Measurements from ENCODE around the gene PDE1C.
"Not testable (repeated sequence)": the region's sequence is repeated elsewhere in the genome, so short reads cannot be mapped to it uniquely, and the experiment has no call there.

PDE1C gene

DNA sequence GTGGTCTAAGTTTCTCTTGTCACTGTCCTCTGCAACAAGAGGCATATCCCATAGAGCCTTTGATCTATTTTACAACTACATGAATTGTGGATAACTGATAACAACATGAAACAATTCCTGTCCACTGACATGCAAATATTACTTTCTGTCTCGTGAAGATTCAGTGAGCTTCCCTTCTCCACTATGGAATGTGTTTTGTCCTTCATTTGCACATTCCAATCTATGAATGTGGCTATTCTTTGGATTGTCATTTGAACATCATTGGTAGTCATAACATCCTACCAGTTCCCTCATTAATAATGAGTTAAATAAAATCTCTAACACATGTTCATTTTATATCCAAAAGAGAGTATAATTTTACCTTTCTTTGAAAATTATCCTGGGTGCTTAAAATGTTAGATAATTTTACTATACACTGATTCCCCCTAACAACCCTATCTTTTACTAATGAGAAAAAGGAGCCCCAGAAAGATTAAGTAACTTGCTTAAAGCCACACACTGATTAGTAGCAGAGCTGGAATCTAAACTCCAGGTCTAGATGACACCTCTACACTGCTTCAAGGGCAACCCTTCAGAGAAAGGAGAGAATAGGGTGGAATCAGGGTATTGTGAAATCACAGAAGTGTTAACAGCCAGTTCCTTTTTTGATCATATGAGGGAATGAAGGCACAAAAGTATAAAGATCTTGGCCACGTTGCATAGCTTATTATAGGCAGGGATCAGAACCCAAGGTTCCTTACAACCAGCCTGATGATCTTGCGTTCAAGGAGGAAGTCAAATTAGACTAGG is 39.1 kb downstream of the PDE1C start:
- no peak overlapping the region for H3K27ac ChIP-seq (ENCODE audit: low read length)
- no peaks in the 10 kb centered on the region for H3K4me1 ChIP-seq (ENCODE audit: control insufficient read depth, insufficient read depth, low read length)
- no peaks in the 10 kb centered on the region for H3K9me3 ChIP-seq (ENCODE audit: control insufficient read depth, insufficient read depth, low read length)
- no peak overlapping the region for H3K4me3 ChIP-seq (ENCODE audit: low read length)
- H3K27me3 ChIP-seq (ENCODE audit: control insufficient read depth, insufficient read depth, low read length): no peaks in the 10 kb centered on the region
- no peak for DNase-seq (ENCODE audit: low read depth, low spot score)
- H3K36me3 ChIP-seq (ENCODE audit: control insufficient read depth, insufficient read depth, low read length): no peaks in the 10 kb centered on the region
- WGBS (ENCODE audit: insufficient coverage, insufficient read length): no CpG with 5 or more reads among the region's 3 CpGs

- no peak for DNase-seq (ENCODE audit: low read depth, low spot score)
- no peaks in the 10 kb centered on the region for H3K9me3 ChIP-seq (ENCODE audit: control insufficient read depth, insufficient read depth, low read length)
- no peak overlapping the region for H3K4me3 ChIP-seq (ENCODE audit: low read length)
- H3K36me3 ChIP-seq (ENCODE audit: control insufficient read depth, insufficient read depth, low read length): no peaks in the 10 kb centered on the region
- no peak overlapping the region for H3K27ac ChIP-seq (ENCODE audit: low read length)
- no peaks in the 10 kb centered on the region for H3K27me3 ChIP-seq (ENCODE audit: control insufficient read depth, insufficient read depth, low read length)
- H3K4me1 ChIP-seq (ENCODE audit: control insufficient read depth, insufficient read depth, low read length): no peaks in the 10 kb centered on the region
- WGBS (ENCODE audit: insufficient coverage, insufficient read length): no CpG with 5 or more reads among the region's 5 CpGs
Measured at GRCh38 chr7:32026083-32026425, 44.2 kb downstream of the PDE1C start.

GRCh38 chr7:32025381-32026082 is 44.7 kb downstream of the PDE1C start:
- no peaks in the 10 kb centered on the region for H3K9me3 ChIP-seq (ENCODE audit: control insufficient read depth, insufficient read depth, low read length)
- DNase-seq (ENCODE audit: low read depth, low spot score): no peak
- WGBS (ENCODE audit: insufficient coverage, insufficient read length): no CpG with 5 or more reads among the region's 6 CpGs
- H3K27me3 ChIP-seq (ENCODE audit: control insufficient read depth, insufficient read depth, low read length): no peaks in the 10 kb centered on the region
- H3K4me3 ChIP-seq (ENCODE audit: low read length): no peak overlapping the region
- H3K4me1 ChIP-seq (ENCODE audit: control insufficient read depth, insufficient read depth, low read length): no peaks in the 10 kb centered on the region
- no peaks in the 10 kb centered on the region for H3K36me3 ChIP-seq (ENCODE audit: control insufficient read depth, insufficient read depth, low read length)
- no peak overlapping the region for H3K27ac ChIP-seq (ENCODE audit: low read length)

- no peak for DNase-seq (ENCODE audit: low read depth, low spot score)
- Histone ChIP-seq H3K9me3 (ENCODE audit: control insufficient read depth, insufficient read depth, low read length) (no peaks in the 10 kb centered on the region), H3K4me1 (ENCODE audit: control insufficient read depth, insufficient read depth, low read length) (no peaks in the 10 kb centered on the region), H3K27me3 (ENCODE audit: control insufficient read depth, insufficient read depth, low read length) (no peaks in the 10 kb centered on the region), H3K27ac (ENCODE audit: low read length) (no peak overlapping the region), H3K36me3 (ENCODE audit: control insufficient read depth, insufficient read depth, low read length) (no peaks in the 10 kb centered on the region), H3K4me3 (ENCODE audit: low read length) (no peak overlapping the region)
- no CpG with 5 or more reads among the region's 6 CpGs for WGBS (ENCODE audit: insufficient coverage, insufficient read length)
Measured at GRCh38 chr7:32023376-32023775, 46.8 kb downstream of the PDE1C start.

DNA sequence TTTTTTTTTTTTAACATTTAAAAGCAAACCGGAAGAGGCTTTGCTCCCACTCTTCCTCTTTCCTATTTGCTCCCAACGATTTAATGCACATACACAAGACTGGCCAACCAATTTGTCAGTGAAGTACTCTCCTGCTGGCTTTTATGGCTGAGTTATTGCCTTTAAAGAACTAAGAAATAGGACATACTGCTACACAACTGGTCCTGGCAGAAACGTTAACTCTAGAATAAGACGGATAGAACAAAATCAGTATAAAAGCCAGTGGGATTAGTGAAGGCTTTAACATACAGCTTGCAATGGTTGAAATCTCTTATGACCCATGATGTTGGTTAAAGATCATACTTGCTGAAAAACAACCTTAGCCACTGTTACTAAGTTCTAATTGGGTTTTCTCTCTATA is 47.2 kb downstream of the PDE1C start:
- Histone ChIP-seq H3K4me1 (ENCODE audit: control insufficient read depth, insufficient read depth, low read length) (no peaks in the 10 kb centered on the region), H3K27me3 (ENCODE audit: control insufficient read depth, insufficient read depth, low read length) (no peaks in the 10 kb centered on the region), H3K36me3 (ENCODE audit: control insufficient read depth, insufficient read depth, low read length) (no peaks in the 10 kb centered on the region), H3K4me3 (ENCODE audit: low read length) (no peak overlapping the region), H3K27ac (ENCODE audit: low read length) (no peak overlapping the region), H3K9me3 (ENCODE audit: control insufficient read depth, insufficient read depth, low read length) (no peaks in the 10 kb centered on the region)
- no CpG with 5 or more reads among the region's 4 CpGs for WGBS (ENCODE audit: insufficient coverage, insufficient read length)
- no peak for DNase-seq (ENCODE audit: low read depth, low spot score)

DNA sequence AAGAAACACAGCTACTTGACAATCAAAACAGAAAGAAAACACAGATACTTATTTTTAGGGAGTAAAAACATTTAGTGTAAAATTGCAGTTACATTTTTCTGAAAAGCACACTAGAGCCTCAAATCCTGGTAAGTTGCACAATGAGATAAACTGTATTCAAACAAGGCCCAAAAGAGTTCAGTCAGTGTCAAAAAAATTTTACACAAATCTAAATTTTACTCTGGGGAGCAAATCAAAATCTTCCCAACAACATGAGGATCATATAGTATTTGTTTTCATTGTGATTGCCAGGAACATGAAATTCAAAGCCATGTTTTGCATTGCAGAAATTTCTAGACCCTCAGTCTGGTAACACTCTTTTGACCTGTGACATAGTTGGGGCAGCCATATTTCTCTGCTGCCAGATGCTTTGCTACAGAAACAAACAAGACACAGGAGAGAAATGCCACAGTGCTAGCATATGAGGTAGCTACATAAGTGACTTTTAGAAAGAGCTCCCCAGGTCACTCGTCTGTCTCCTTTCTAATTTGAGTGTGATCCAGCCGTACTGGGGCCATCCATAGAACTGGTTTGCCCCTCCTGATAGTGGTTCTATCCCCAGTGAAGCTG is 49.6 kb downstream of the PDE1C start:
- DNase-seq (ENCODE audit: low read depth, low spot score): no peak
- no peak overlapping the region for H3K4me3 ChIP-seq (ENCODE audit: low read length)
- no peaks in the 10 kb centered on the region for H3K4me1 ChIP-seq (ENCODE audit: control insufficient read depth, insufficient read depth, low read length)
- H3K27ac ChIP-seq (ENCODE audit: low read length): no peak overlapping the region
- H3K9me3 ChIP-seq (ENCODE audit: control insufficient read depth, insufficient read depth, low read length): no peaks in the 10 kb centered on the region
- H3K36me3 ChIP-seq (ENCODE audit: control insufficient read depth, insufficient read depth, low read length): no peaks in the 10 kb centered on the region
- WGBS (ENCODE audit: insufficient coverage, insufficient read length): no CpG with 5 or more reads among the region's 2 CpGs
- no peaks in the 10 kb centered on the region for H3K27me3 ChIP-seq (ENCODE audit: control insufficient read depth, insufficient read depth, low read length)

DNA sequence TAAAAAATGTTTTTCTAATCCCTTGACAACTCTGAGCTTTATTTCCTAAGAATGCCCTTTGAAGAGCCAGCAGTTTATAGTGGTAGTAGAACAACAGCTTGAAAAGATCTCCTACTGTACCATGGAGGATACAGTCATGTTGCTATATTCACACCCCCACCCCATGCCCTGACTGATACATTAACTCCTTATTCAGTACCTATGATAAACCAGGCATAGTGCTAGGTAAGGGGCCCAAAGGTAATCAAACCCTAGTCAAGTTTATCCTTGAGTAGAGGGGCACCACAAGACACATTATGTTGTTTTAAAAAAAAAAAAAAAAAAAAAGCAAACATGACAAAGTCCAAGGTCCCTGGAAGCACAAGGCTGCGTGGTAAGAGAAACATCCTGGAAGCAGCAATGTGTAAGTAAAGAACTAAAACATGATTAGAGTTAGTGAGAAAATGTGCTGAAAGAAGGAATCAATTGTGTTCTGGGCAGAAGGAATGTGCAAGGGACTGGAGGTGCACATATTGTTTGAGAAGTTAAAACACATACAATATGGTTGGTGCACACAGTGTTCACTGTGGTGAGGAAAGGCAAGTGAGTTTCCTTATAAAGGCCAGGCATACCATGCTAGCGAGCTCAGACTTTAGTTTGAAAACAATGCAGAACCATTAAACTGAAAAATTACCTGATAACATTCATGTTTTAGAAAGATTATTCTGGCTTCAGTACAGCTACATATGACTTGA is 51.2 kb downstream of the PDE1C start:
- DNase-seq (ENCODE audit: low read depth, low spot score): no peak
- H3K27me3 ChIP-seq (ENCODE audit: control insufficient read depth, insufficient read depth, low read length): no peaks in the 10 kb centered on the region
- WGBS (ENCODE audit: insufficient coverage, insufficient read length): no CpG with 5 or more reads among the region's 2 CpGs
- H3K9me3 ChIP-seq (ENCODE audit: control insufficient read depth, insufficient read depth, low read length): no peaks in the 10 kb centered on the region
- no peaks in the 10 kb centered on the region for H3K36me3 ChIP-seq (ENCODE audit: control insufficient read depth, insufficient read depth, low read length)
- no peaks in the 10 kb centered on the region for H3K4me1 ChIP-seq (ENCODE audit: control insufficient read depth, insufficient read depth, low read length)
- no peak overlapping the region for H3K27ac ChIP-seq (ENCODE audit: low read length)
- no peak overlapping the region for H3K4me3 ChIP-seq (ENCODE audit: low read length)

- DNase-seq (ENCODE audit: low read depth, low spot score): no peak
- WGBS (ENCODE audit: insufficient coverage, insufficient read length): no CpG with 5 or more reads among the region's 2 CpGs
- Histone ChIP-seq H3K27ac (ENCODE audit: low read length) (no peak overlapping the region), H3K4me3 (ENCODE audit: low read length) (no peak overlapping the region), H3K4me1 (ENCODE audit: control insufficient read depth, insufficient read depth, low read length) (no peaks in the 10 kb centered on the region), H3K27me3 (ENCODE audit: control insufficient read depth, insufficient read depth, low read length) (no peaks in the 10 kb centered on the region), H3K36me3 (ENCODE audit: control insufficient read depth, insufficient read depth, low read length) (no peaks in the 10 kb centered on the region), H3K9me3 (ENCODE audit: control insufficient read depth, insufficient read depth, low read length) (no peaks in the 10 kb centered on the region)
Measured at GRCh38 chr7:32015133-32015532, 55.1 kb downstream of the PDE1C start.

DNA sequence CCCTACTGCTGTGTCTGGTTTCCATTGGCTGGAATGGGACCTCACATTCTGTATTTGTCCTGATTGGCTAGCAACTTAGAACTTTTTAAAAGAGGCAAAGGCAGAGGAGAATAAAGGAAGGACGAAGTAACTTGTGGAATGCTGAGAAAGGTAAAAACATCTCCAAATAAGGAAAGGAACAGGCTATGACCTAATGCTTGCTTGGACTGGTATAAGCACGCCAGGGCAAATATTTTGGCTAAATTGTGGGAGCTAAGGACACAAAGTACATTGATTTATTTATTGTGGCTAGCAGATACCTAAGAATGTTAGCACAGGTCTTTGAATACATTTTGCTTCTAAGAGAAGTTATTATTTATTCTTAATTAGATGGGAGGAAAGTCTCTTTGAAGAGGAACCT is 56.7 kb downstream of the PDE1C start:
- not testable (repeated sequence) for H3K27ac ChIP-seq (ENCODE audit: low read length); DNase-seq (ENCODE audit: low read depth, low spot score)
- WGBS (ENCODE audit: insufficient coverage, insufficient read length): no CpG with 5 or more reads among the region's 2 CpGs

DNA sequence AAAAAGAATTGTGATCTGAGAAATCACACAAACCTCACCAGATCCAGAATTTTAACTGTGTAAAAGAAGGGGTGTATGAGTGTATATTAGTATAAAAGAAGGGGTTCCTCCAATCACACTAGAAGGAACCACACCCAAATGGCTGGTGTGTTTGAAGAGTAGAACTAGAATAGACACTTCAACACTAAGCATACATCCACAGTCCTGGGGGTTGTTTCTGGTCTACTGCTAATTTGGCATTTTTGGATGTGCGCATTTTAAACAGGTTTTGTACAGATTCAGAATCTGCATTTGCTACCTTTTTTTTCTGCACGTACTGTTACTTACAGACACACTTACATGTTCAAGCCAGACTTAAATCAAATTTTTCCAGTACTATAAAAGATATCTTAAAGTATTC is 64.6 kb downstream of the PDE1C start:
- WGBS (ENCODE audit: insufficient coverage, insufficient read length): no CpG with 5 or more reads among the region's 2 CpGs
- Histone ChIP-seq H3K27me3 (ENCODE audit: control insufficient read depth, insufficient read depth, low read length) (no peaks in the 10 kb centered on the region), H3K36me3 (ENCODE audit: control insufficient read depth, insufficient read depth, low read length) (no peaks in the 10 kb centered on the region), H3K4me3 (ENCODE audit: low read length) (no peak overlapping the region), H3K27ac (ENCODE audit: low read length) (no peak overlapping the region), H3K9me3 (ENCODE audit: control insufficient read depth, insufficient read depth, low read length) (no peaks in the 10 kb centered on the region), H3K4me1 (ENCODE audit: control insufficient read depth, insufficient read depth, low read length) (no peaks in the 10 kb centered on the region)
- no peak for DNase-seq (ENCODE audit: low read depth, low spot score)

More for the DNA sequence above, 56.7 kb downstream of the PDE1C start:
- not testable (repeated sequence) for H3K9me3 ChIP-seq (ENCODE audit: control insufficient read depth, insufficient read depth, low read length); H3K4me1 ChIP-seq (ENCODE audit: control insufficient read depth, insufficient read depth, low read length); H3K4me3 ChIP-seq (ENCODE audit: low read length); H3K27me3 ChIP-seq (ENCODE audit: control insufficient read depth, insufficient read depth, low read length); H3K36me3 ChIP-seq (ENCODE audit: control insufficient read depth, insufficient read depth, low read length)

Measured in iPS DF 6.9 (cell line).